Esophagus (tissue), 2 donors: Measurements from ENCODE around the gene SYNPR. TPM values are rescaled to one million over a fixed set of nuclear protein-coding genes. Genes with fewer than 3 reads are reported as not detected.
"Not testable (repeated sequence)": the region's sequence is repeated elsewhere in the genome, so short reads cannot be mapped to it uniquely, and the experiment has no call there.

Source experiments
- H3K27ac ChIP-seq, 2 donors: one replicate each; pipeline ENCODE4 v1.5.1; 2013; ENCODE audit warnings: low read depth in 2 of 2, mild to moderate bottlenecking in 2 of 2, inconsistent platforms in 1 of 2, low read length in 1 of 2, moderate library complexity in 1 of 2
- H3K27me3 ChIP-seq, 2 donors: one replicate each; pipeline ENCODE4 v1.6.1; 2013; ENCODE audit warnings: low read length in 2 of 2, control low read depth in 1 of 2, mild to moderate bottlenecking in 1 of 2; ENCODE audit not compliant: insufficient read depth in 2 of 2, control insufficient read depth in 1 of 2
- H3K36me3 ChIP-seq, 2 donors: one replicate each; pipeline ENCODE4 v1.6.1; 2013; ENCODE audit warnings: low read length in 1 of 2; ENCODE audit not compliant: control insufficient read depth in 2 of 2, insufficient read depth in 2 of 2
- H3K4me1 ChIP-seq, 2 donors: one replicate each; pipeline ENCODE4 v1.6.1; 2013; ENCODE audit warnings: low read length in 1 of 2; ENCODE audit not compliant: control insufficient read depth in 2 of 2, insufficient read depth in 2 of 2
- H3K4me3 ChIP-seq, 2 donors: one replicate each; pipeline ENCODE4 v1.5.1; 2013; ENCODE audit warnings: low read length in 2 of 2, mild to moderate bottlenecking in 2 of 2, low read depth in 1 of 2, moderate library complexity in 1 of 2
- H3K9me3 ChIP-seq, 2 donors: one replicate each; pipeline ENCODE4 v1.6.1; 2013; ENCODE audit warnings: mild to moderate bottlenecking in 2 of 2, low read depth in 1 of 2, low read length in 1 of 2, moderate library complexity in 1 of 2; ENCODE audit not compliant: control insufficient read depth in 2 of 2, insufficient read depth in 1 of 2
- WGBS, 2 donors: extraction: QIAGEN DNeasy Blood & Tissue Kit; methylation state at CpG; one replicate each; pipeline ENCODE4 v1.1.7; 2013; 5-methylcytosine and 5-hydroxymethylcytosine counted together
- polyA plus RNA-seq, 2 donors: library from polyadenylated mRNA; stranded (reverse); fragments of 200-250 nt; gene quantifications; one replicate each; pipeline ENCODE4 v1.2.3, GENCODE V29; 2013
- donor health status: healthy with polysubstance abuse.
- donor health status: Bipolar disorder and iron deficiency.

SYNPR gene
- polyA plus RNA-seq, 2 donors = not detected

DNA sequence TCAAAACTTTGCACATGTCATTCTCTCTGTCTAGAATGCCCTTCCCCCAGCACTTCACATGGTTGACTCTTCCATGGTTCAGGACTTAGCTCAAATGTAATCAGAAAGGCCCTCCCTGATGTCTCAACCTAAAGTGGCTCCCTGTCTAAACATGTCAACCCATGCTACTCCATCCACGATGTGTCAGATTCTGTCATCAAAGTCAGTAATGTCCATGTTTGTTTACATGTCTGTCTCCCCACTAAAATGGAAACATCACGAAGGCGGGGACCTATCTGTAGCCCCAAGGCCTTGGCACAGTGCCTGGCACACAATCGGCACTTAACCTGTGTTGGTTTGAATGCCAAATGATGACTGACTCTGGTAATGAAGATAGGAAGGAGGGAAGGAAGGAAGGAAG lies 353.6 kb downstream of the SYNPR start:
- Histone ChIP-seq H3K27ac (no peak overlapping the region), H3K4me3 (no peak overlapping the region), H3K27me3 (no peaks in the 10 kb centered on the region), H3K4me1 (no peaks in the 10 kb centered on the region), H3K36me3 (no peaks in the 10 kb centered on the region), H3K9me3 (no peaks in the 10 kb centered on the region)
- WGBS, 2 donors = 46 to 58% methylated on average over 4 of the region's 4 CpGs

DNA sequence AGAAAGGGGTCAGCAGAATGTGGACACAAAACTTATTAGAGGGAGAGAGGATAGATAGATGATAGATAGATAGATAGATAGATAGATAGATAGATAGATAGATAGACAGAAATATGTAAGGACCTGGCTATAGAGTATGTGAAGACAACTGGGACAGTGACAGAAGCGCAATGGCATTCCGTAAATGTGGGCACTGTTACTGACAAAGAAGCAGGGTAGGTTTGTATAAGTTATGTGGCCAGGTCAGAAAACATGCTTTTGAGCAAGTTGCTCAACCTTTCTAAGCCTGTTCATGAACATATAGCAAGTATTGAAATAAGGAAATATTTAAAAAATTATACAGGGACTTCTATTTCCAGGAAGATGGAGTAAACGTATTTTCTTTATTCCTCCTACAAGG lies 357.1 kb downstream of the SYNPR start:
- no peak overlapping the region for H3K4me3 ChIP-seq
- WGBS, 2 donors = 91 to 94% methylated on average over 3 of the region's 3 CpGs
- no peak overlapping the region for H3K27ac ChIP-seq
- H3K36me3 ChIP-seq = no peaks in the 10 kb centered on the region
- H3K9me3 ChIP-seq = no peaks in the 10 kb centered on the region
- H3K27me3 ChIP-seq = no peaks in the 10 kb centered on the region
- H3K4me1 ChIP-seq = no peaks in the 10 kb centered on the region

DNA sequence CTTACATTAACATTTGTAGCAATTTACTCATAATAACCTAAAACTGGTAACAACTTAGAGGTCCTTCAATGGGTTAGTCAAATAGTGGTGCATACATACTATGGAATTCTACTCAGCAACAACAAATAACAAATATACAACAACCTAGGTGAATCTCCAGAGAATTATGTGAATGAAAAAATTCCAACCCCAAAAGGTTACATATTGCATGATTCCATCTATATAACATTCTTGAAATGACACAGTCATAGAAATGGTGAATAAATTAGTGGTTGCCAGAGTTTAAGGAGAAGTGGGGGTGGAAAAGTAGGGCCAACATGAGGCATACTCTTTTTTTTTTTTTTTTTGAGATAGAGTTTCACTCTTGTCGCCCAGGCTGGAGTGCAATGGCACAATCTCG lies 361.7 kb downstream of the SYNPR start:
- no peaks in the 10 kb centered on the region for H3K4me1 ChIP-seq
- WGBS, 2 donors = 94% methylated on average over 2 of the region's 2 CpGs
- no peaks in the 10 kb centered on the region for H3K36me3 ChIP-seq
- H3K9me3 ChIP-seq = no peaks in the 10 kb centered on the region
- H3K4me3 ChIP-seq = no peak overlapping the region
- H3K27ac ChIP-seq = no peak overlapping the region
- peaks cover 0 to 2% of the 10 kb centered on the region in 2 donors for H3K27me3 ChIP-seq

DNA sequence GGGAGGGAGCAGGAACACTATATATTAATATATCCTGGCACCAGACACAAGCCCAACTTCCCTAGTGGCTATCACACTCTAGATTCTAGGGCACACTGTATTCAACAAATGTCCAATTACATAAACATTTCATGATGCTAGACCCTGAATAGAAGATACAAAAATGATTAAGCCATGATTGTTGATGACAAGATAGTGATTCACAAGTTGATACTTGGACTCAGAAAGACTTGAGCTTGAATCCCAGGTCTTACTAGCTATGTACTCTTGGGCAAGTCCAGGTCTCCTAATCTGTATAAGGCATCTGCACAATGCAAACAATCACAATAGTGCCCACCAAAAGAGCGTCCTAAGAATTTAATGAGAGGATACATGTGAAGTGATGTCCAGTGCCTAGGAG lies 364.4 kb downstream of the SYNPR start:
- Histone ChIP-seq H3K36me3 (no peaks in the 10 kb centered on the region), H3K4me1 (no peaks in the 10 kb centered on the region), H3K4me3 (no peak overlapping the region), H3K9me3 (no peaks in the 10 kb centered on the region), H3K27me3 (peaks cover 0 to 2% of the 10 kb centered on the region in 2 donors), H3K27ac (no peak overlapping the region)
- WGBS, 2 donors = 56 to 81% methylated on average over 1 of the region's 1 CpG

DNA sequence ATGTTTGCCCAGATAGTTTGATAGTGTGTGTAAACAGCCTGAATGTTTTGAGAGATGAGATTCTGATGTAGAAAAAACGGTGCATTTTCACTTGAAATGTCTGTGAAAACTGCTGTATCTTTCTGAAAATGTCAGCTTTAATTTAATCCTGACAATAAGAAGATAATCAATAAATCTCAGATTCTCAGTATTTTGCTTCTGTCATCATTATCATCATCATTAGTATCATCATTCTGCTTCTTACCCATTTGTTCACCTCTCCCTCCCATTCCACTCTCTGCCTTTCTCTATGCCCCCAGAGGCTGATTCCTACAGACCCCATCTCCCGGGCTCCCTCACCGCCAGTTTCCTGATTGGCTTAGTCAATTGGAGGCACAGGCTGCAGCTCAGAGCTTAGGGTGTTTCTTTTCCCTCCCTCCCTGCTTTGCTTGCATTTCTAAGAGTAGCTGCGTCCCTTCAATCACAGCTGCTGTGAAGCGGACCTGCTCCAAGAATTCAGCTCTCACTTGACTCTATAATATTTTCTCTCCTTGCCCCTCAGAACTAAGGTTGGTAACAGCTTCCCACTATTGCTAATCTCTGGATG lies 366.2 kb downstream of the SYNPR start:
- H3K9me3 ChIP-seq = no peaks in the 10 kb centered on the region
- peaks cover 0 to 2% of the 10 kb centered on the region in 2 donors for H3K27me3 ChIP-seq
- H3K4me3 ChIP-seq = no peak overlapping the region
- no peaks in the 10 kb centered on the region for H3K4me1 ChIP-seq
- H3K27ac ChIP-seq = no peak overlapping the region
- H3K36me3 ChIP-seq = no peaks in the 10 kb centered on the region
- 60 to 68% methylated on average over 5 of the region's 5 CpGs for WGBS, 2 donors

DNA sequence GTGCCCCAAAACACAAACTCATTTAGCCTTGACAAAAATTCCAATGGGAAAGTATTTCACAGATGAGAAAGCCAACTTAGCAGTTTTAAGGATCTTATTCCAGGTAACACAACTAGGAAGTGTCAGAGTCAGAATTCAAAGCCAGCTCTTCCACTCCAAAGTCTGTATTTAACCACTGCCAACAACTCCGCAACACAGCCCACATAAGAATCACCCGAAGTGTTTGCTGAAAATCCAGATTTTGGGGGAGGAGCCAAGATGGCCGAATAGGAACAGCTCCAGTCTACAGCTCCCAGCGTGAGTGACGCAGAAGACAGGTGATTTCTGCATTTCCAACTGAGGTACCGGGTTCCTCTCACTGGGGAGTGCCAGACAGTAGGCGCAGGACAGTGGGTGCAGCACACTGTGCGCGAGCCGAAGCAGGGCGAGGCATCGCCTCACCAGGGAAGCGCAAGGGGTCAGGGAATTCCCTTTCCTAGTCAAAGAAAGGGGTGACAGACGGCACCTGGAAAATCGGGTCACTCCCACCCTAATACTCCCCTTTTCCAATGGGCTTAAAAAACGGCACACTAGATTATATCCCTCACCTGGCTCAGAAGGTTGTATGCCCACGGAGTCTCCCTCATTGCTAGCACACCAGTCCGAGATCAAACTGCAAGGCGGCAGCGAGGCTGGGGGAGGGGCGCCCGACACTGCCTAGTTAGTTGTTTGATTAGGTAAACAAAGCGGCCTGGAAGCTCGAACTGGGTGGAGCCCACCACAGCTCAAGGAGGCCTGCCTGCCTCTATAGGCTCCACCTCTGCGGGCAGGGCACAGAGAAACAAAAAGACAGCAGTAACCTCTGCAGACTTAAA lies 367.0 kb downstream of the SYNPR start:
- WGBS, 2 donors = 57% methylated on average over 25 of the region's 25 CpGs

DNA sequence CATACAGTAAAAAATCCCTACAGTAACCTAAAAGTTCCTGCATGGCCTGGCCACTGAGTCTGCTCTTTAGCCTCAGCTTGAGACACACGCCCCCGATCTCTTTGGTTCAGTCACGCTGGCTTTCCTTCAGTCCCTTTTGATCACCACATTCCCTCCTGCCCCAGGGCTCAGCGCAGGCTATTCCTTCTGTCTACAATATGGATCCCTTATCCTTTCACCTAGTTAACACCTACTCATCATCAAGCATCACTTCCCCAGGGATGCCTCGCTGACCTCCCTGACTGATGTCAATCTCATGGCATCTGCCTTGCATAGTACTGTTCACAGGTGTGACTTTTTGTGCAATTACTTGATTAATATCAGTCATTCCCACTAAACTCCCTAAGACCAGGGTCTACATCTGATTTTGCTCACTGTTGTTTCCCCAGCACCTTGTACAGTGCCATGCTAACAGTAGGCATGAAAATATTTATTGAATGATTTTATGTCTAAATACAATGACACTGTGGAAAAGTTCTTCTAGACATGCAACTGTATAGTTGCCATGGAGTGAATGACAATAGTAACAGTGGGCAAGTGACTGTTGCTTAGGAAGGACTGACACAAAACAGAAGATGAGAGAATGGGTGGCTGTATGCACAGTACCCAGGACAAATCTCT lies 374.1 kb downstream of the SYNPR start, which contains the start of gene SNTN:
Gene SNTN, plus strand, starts transcription at position 610 of the 660 bp plus-strand sequence. Its CDS starts 13 bp downstream, at position 623.
- no peak within 1 kb of the TSS for H3K27ac ChIP-seq
- no peaks in the 10 kb centered on the region for H3K27me3 ChIP-seq
- H3K9me3 ChIP-seq = no peaks in the 10 kb centered on the region
- no peak within 1 kb of the TSS for H3K4me3 ChIP-seq
- no peaks in the 10 kb centered on the region for H3K36me3 ChIP-seq
- no peaks in the 10 kb centered on the region for H3K4me1 ChIP-seq
- WGBS, 2 donors = 75 to 76% methylated on average over 5 of the region's 5 CpGs

More for the DNA sequence above, 367.0 kb downstream of the SYNPR start:
- H3K27ac ChIP-seq, H3K9me3 ChIP-seq, H3K36me3 ChIP-seq, H3K27me3 ChIP-seq, H3K4me1 ChIP-seq, H3K4me3 ChIP-seq: not testable (repeated sequence)

DNA sequence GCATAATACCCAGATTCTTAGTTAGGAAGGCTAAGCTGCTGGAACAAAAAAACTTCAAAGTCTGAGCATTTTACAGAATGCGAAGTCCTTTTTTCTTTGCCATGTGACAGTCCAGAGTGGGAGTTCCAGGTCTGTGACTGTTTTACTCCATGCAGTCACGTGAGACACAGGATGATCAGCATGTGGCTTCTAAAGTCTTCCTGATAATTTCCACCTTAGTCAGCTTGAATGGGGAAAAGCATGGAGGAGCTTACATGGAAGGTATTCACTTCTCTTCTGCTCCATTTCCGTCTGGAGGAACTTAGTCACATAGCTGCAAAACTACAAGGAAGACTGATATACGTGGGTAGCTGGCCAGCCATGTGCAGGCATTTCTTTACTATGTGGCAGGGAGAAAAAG lies 376.1 kb downstream of the SYNPR start:
- Histone ChIP-seq H3K4me3 (no peak overlapping the region), H3K27ac (no peak overlapping the region), H3K36me3 (no peaks in the 10 kb centered on the region), H3K27me3 (no peaks in the 10 kb centered on the region), H3K4me1 (no peaks in the 10 kb centered on the region), H3K9me3 (no peaks in the 10 kb centered on the region)
- 72 to 78% methylated on average over 4 of the region's 4 CpGs for WGBS, 2 donors

DNA sequence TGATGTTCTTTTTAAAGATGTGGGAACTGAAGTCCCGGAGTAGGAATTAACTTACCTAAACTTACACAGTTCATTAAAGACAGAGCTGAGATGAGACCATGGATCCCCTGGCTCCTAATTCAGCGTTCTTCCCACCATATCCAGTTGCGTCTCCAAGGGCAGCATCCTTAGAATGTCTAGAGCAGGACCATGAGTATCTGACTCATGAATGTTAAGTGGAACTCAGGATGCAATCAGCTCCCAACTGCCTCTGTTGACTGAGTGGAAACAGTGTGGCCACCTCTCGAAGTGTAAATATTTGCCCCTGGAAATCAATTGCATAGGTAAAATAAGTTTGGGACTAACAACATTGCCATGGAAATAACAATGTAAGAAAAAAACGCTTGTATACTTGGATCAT lies 376.8 kb downstream of the SYNPR start:
- WGBS, 2 donors = 61 to 76% methylated on average over 5 of the region's 5 CpGs
- no peak overlapping the region for H3K27ac ChIP-seq
- no peaks in the 10 kb centered on the region for H3K27me3 ChIP-seq
- H3K4me3 ChIP-seq = no peak overlapping the region
- H3K36me3 ChIP-seq = no peaks in the 10 kb centered on the region
- no peaks in the 10 kb centered on the region for H3K4me1 ChIP-seq
- no peaks in the 10 kb centered on the region for H3K9me3 ChIP-seq
